ENCODE data around the gene MICALL1.
"Not testable (repeated sequence)": the region's sequence is repeated elsewhere in the genome, so short reads cannot be mapped to it uniquely, and the experiment has no call there.

The MICALL1 gene

GRCh38 chr22:37975153-37975552 is 69.1 kb downstream of the MICALL1 start:
- Histone ChIP-seq H2AFZ (ENCODE audit: insufficient read depth, low read length, poor library complexity) (no peak overlapping the region), H2BK5ac (ENCODE audit: low read depth, low read length, poor library complexity) (no peak overlapping the region), H3K4ac (ENCODE audit: low read depth, low read length) (no peak overlapping the region), H3K27ac (ENCODE audit: low read depth, low read length) (no peak overlapping the region), H4K91ac (ENCODE audit: low read depth, low read length) (no peak overlapping the region), H3K27me3 (ENCODE audit: insufficient read depth, low read length) (no peaks in the 10 kb centered on the region), H3K4me2 (ENCODE audit: low read length) (no peak overlapping the region), H2BK12ac (ENCODE audit: low read length) (no peak overlapping the region), H4K8ac (ENCODE audit: low read depth, low read length) (no peak overlapping the region), H3K23ac (ENCODE audit: low read length) (no peak overlapping the region), H2BK120ac (ENCODE audit: insufficient read depth, low read length, poor library complexity) (no peak overlapping the region), H2AK5ac (ENCODE audit: low read length) (no peak overlapping the region), H3K79me2 (ENCODE audit: control insufficient read depth, insufficient read depth, low read length, poor library complexity) (no peaks in the 10 kb centered on the region), H3K14ac (ENCODE audit: low read length) (no peak overlapping the region), H3K18ac (ENCODE audit: low read length) (no peak overlapping the region), H3K4me3 (ENCODE audit: low read depth, low read length) (no peak overlapping the region), H4K12ac (ENCODE audit: low read depth, low read length) (no peak overlapping the region), H3K36me3 (ENCODE audit: control insufficient read depth in 1 of 2, insufficient read depth in 2 of 2, low read length in 2 of 2) (peaks cover 0 to 2% of the 10 kb centered on the region in 2 experiments), H3K4me1 (ENCODE audit: control insufficient read depth in 1 of 2, insufficient read depth in 2 of 2, low read length in 2 of 2) (no peaks in the 10 kb centered on the region), H3K79me1 (ENCODE audit: low read length) (no peaks in the 10 kb centered on the region), H3K9ac (ENCODE audit: low read length) (no peak overlapping the region), H3K9me3 (ENCODE audit: insufficient read depth, low read depth, low read length) (no peaks in the 10 kb centered on the region)
- WGBS (ENCODE audit: extremely low coverage, insufficient coverage, insufficient read length) = no CpG with 5 or more reads among the region's 2 CpGs
- no peak for DNase-seq

- WGBS (ENCODE audit: extremely low coverage, insufficient coverage, insufficient read length) = no CpG with 5 or more reads among the region's 8 CpGs
- not testable (repeated sequence) for H3K4me2 ChIP-seq (ENCODE audit: low read length); H3K36me3 ChIP-seq (ENCODE audit: control insufficient read depth in 1 of 2, insufficient read depth in 2 of 2, low read length in 2 of 2); H3K4ac ChIP-seq (ENCODE audit: low read depth, low read length); H3K23ac ChIP-seq (ENCODE audit: low read length); H3K14ac ChIP-seq (ENCODE audit: low read length); H2BK120ac ChIP-seq (ENCODE audit: insufficient read depth, low read length, poor library complexity); H3K27me3 ChIP-seq (ENCODE audit: insufficient read depth, low read length); H3K9ac ChIP-seq (ENCODE audit: low read length); DNase-seq; H4K91ac ChIP-seq (ENCODE audit: low read depth, low read length); H3K9me3 ChIP-seq (ENCODE audit: insufficient read depth, low read depth, low read length); H2AK5ac ChIP-seq (ENCODE audit: low read length); H3K4me3 ChIP-seq (ENCODE audit: low read depth, low read length); H2BK12ac ChIP-seq (ENCODE audit: low read length); H3K27ac ChIP-seq (ENCODE audit: low read depth, low read length); H2AFZ ChIP-seq (ENCODE audit: insufficient read depth, low read length, poor library complexity); H3K4me1 ChIP-seq (ENCODE audit: control insufficient read depth in 1 of 2, insufficient read depth in 2 of 2, low read length in 2 of 2); H3K79me2 ChIP-seq (ENCODE audit: control insufficient read depth, insufficient read depth, low read length, poor library complexity); H4K12ac ChIP-seq (ENCODE audit: low read depth, low read length); H4K8ac ChIP-seq (ENCODE audit: low read depth, low read length); H3K18ac ChIP-seq (ENCODE audit: low read length); H3K79me1 ChIP-seq (ENCODE audit: low read length); H2BK5ac ChIP-seq (ENCODE audit: low read depth, low read length, poor library complexity)
These were observed 69.9 kb downstream of the MICALL1 start for GRCh38 chr22:37976022-37976421.

GRCh38 chr22:37976547-37976946 is 70.5 kb downstream of the MICALL1 start:
- no peak for DNase-seq
- H2AK5ac ChIP-seq (ENCODE audit: low read length) = no peak overlapping the region

GRCh38 chr22:37979782-37980181 is 73.7 kb downstream of the MICALL1 start:
- H2AFZ ChIP-seq (ENCODE audit: insufficient read depth, low read length, poor library complexity) = no peak overlapping the region
- WGBS (ENCODE audit: extremely low coverage, insufficient coverage, insufficient read length) = no CpG with 5 or more reads among the region's 8 CpGs
- no peak overlapping the region for H2BK12ac ChIP-seq (ENCODE audit: low read length)
- H3K4ac ChIP-seq (ENCODE audit: low read depth, low read length) = no peak overlapping the region
- no peak overlapping the region for H3K14ac ChIP-seq (ENCODE audit: low read length)
- no peak overlapping the region for H3K4me2 ChIP-seq (ENCODE audit: low read length)
- no peak overlapping the region for H3K27ac ChIP-seq (ENCODE audit: low read depth, low read length)
- H3K9ac ChIP-seq (ENCODE audit: low read length) = no peak overlapping the region
- H3K4me3 ChIP-seq (ENCODE audit: low read depth, low read length) = no peak overlapping the region
- H3K9me3 ChIP-seq (ENCODE audit: insufficient read depth, low read depth, low read length) = peaks cover 2% of the 10 kb centered on the region
- no peaks in the 10 kb centered on the region for H3K79me1 ChIP-seq (ENCODE audit: low read length)
- peaks cover 20% of the 10 kb centered on the region for H3K27me3 ChIP-seq (ENCODE audit: insufficient read depth, low read length)
- peaks cover 7 to 10% of the 10 kb centered on the region in 2 experiments for H3K4me1 ChIP-seq (ENCODE audit: control insufficient read depth in 1 of 2, insufficient read depth in 2 of 2, low read length in 2 of 2)
- no peak overlapping the region for H3K23ac ChIP-seq (ENCODE audit: low read length)
- DNase-seq = no peak
- no peak overlapping the region for H2AK5ac ChIP-seq (ENCODE audit: low read length)
- no peak overlapping the region for H4K12ac ChIP-seq (ENCODE audit: low read depth, low read length)
- no peak overlapping the region for H4K8ac ChIP-seq (ENCODE audit: low read depth, low read length)
- H3K79me2 ChIP-seq (ENCODE audit: control insufficient read depth, insufficient read depth, low read length, poor library complexity) = no peaks in the 10 kb centered on the region
- no peak overlapping the region for H2BK5ac ChIP-seq (ENCODE audit: low read depth, low read length, poor library complexity)
- H2BK120ac ChIP-seq (ENCODE audit: insufficient read depth, low read length, poor library complexity) = no peak overlapping the region
- H3K18ac ChIP-seq (ENCODE audit: low read length) = no peak overlapping the region
- H3K36me3 ChIP-seq (ENCODE audit: control insufficient read depth in 1 of 2, insufficient read depth in 2 of 2, low read length in 2 of 2) = no peaks in the 10 kb centered on the region
- no peak overlapping the region for H4K91ac ChIP-seq (ENCODE audit: low read depth, low read length)

More at GRCh38 chr22:37976547-37976946, 70.5 kb downstream of the MICALL1 start:
- Histone ChIP-seq H3K4me1 (ENCODE audit: control insufficient read depth in 1 of 2, insufficient read depth in 2 of 2, low read length in 2 of 2) (no peaks in the 10 kb centered on the region), H3K79me1 (ENCODE audit: low read length) (no peaks in the 10 kb centered on the region), H3K18ac (ENCODE audit: low read length) (no peak overlapping the region), H3K27me3 (ENCODE audit: insufficient read depth, low read length) (no peaks in the 10 kb centered on the region), H3K4me3 (ENCODE audit: low read depth, low read length) (no peak overlapping the region), H3K23ac (ENCODE audit: low read length) (no peak overlapping the region), H3K27ac (ENCODE audit: low read depth, low read length) (no peak overlapping the region), H4K8ac (ENCODE audit: low read depth, low read length) (no peak overlapping the region), H3K36me3 (ENCODE audit: control insufficient read depth in 1 of 2, insufficient read depth in 2 of 2, low read length in 2 of 2) (peaks cover 0 to 2% of the 10 kb centered on the region in 2 experiments), H3K4ac (ENCODE audit: low read depth, low read length) (no peak overlapping the region), H3K4me2 (ENCODE audit: low read length) (no peak overlapping the region), H3K9me3 (ENCODE audit: insufficient read depth, low read depth, low read length) (no peaks in the 10 kb centered on the region), H3K14ac (ENCODE audit: low read length) (no peak overlapping the region), H4K91ac (ENCODE audit: low read depth, low read length) (no peak overlapping the region), H2BK5ac (ENCODE audit: low read depth, low read length, poor library complexity) (no peak overlapping the region), H2BK12ac (ENCODE audit: low read length) (no peak overlapping the region), H3K9ac (ENCODE audit: low read length) (no peak overlapping the region), H2AFZ (ENCODE audit: insufficient read depth, low read length, poor library complexity) (no peak overlapping the region), H3K79me2 (ENCODE audit: control insufficient read depth, insufficient read depth, low read length, poor library complexity) (no peaks in the 10 kb centered on the region), H4K12ac (ENCODE audit: low read depth, low read length) (no peak overlapping the region), H2BK120ac (ENCODE audit: insufficient read depth, low read length, poor library complexity) (no peak overlapping the region)
- no CpG with 5 or more reads among the region's 4 CpGs for WGBS (ENCODE audit: extremely low coverage, insufficient coverage, insufficient read length)

All from trophoblast cell (in vitro differentiated cells and primary cell).